Renal cortex interstitium (tissue), 11 donors: ENCODE measurements around the gene NAPB. TPM values are rescaled to one million over a fixed set of nuclear protein-coding genes. Genes with fewer than 3 reads are reported as not detected.

Experiments
- DNase-seq, 11 donors: peaks; one replicate each; pipeline ENCODE4 v3.0.0-alpha.2; 2013; ENCODE audit warnings: low read depth in 9 of 11, low spot score in 4 of 11; ENCODE audit errors: extremely low read depth in 1 of 11
- polyA plus RNA-seq, 3 donors: library from polyadenylated mRNA; unstranded; fragments of 120-200 nt; gene quantifications; one replicate each; pipeline ENCODE4 v1.2.1, GENCODE V29; 2013; ENCODE audit not compliant: insufficient read length in 3 of 3

The NAPB gene
- polyA plus RNA-seq, 3 donors: 15.3 to 25.0 (median 18.1) TPM

GRCh38 chr20:23336476-23336875, 84.8 kb downstream of the NAPB start:
- DNase-seq: no peak

DNA sequence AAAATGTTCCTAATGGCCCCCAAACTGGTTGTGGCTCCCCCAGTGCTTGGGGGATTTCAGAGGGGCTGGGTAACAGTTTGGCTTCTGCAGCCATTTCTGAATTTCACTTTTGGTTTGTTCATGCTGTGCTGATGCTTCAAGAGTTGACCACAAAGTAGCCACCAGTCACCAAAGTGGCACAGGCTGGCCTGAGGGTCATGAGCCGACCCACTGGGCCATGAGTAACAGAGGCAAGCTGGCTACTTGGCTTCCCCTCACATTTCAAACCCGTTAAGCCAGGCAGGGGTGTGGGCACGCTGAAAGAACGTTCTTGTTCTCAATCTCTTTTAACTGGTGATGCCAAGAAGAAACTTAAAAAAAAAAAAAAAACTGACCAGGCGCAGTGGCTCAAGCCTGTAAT, 85.8 kb downstream of the NAPB start:
- DNase-seq: no peak

DNA sequence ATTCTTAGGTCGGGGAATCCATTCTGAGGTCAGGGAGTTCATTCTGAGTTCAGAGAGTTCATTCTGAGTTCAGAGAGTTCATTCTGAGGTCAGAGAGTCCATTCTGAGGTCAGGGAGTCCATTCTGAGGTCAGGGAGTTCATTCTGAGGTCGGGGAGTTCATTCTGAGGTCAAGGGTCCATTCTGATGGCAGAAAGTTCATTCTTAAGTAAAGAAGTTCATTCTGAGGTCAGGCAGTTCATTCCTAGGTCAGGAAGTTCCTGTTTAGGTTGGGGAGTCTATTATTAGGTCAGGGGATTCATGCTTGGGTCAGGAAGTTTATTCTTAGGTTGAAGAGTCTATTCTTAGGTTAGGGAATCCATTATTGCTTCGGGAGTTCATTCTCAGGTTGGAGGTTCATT, 87.2 kb downstream of the NAPB start:
- no peak for DNase-seq

DNA sequence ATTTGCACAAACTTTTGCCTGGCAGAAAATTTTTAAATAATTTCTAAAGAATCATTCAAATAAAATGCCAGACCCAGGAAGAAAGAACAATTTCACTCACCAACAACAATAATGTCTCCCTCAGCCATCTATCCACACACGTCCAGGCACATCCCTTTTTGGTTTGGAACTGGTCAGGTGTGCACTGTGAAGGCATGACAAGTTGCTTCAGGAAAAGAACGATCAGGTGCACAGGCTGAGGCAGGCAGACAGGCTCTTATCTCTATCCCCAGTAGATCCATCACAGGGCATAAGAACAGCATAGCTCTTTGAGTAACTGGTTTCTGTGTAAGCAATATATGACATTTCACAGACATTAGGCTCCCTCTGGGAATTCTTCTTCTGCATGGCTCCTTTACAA, 88.8 kb downstream of the NAPB start:
- DNase-seq: no peak

- DNase-seq: no peak
These were observed 89.6 kb downstream of the NAPB start for GRCh38 chr20:23331450-23332350.

- DNase-seq: no peak
These were observed 93.5 kb downstream of the NAPB start for GRCh38 chr20:23327617-23328333.

DNA sequence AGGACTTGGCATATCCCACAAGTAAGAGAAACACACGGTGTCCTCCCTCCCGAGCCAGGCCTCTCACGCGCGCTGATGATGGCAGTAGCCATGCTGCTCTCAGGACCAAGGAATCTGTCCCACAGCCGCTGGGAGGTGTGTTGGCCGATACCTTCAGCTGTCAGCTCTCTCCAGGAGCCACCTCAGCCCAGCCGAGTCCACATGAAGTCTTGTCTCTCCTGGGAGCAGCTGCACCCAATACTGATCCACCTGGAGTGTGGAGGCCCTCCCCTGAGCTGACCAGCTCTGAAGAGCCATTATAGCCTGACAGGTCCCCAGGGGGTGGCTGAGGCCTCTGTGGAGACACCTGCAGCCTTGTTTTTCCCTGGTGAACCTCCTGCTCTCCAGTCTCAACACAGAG, 94.5 kb downstream of the NAPB start:
- no peak for DNase-seq

DNA sequence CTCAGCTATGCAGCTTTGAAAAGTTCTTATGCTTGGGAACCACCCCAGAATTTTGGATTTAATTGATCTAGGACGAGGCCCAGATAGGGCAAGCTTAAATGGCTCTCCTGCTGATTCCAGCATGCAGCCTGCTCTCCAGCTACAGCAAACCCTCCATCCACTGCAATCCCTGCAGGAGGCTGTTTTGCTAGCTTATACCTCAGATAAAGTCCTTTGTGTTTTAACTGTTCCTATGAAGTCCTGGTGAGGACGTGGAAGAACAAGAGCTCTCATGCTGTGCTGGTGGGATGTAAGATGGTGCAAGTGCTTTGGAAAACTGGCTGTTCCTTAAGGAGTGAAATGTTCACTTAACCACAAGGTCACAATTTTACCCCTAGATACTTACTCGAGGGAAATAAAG, 96.2 kb downstream of the NAPB start:
- DNase-seq: no peak

Other genes with a start within 250 kb of the NAPB start
- gene NXT1, start 70.7 kb downstream of the NAPB start, polyA plus RNA-seq: 10 to 100 TPM; 17.5 to 22.7 (median 19.1) TPM
- gene GZF1, start 59.3 kb downstream of the NAPB start, polyA plus RNA-seq: 10 to 100 TPM; 15.0 to 16.9 (median 15.5) TPM
- not detected for gene CSTL1, start 18.2 kb upstream of the NAPB start, polyA plus RNA-seq
- not detected for gene CST11, start 31.4 kb upstream of the NAPB start, polyA plus RNA-seq
- not detected for gene CST8, start 69.6 kb upstream of the NAPB start, polyA plus RNA-seq
- gene CST9L, start 147.0 kb upstream of the NAPB start, polyA plus RNA-seq: not detected
- gene CST9, start 184.4 kb upstream of the NAPB start, polyA plus RNA-seq: under 1 TPM in 1 of 3 donors, not detected in 2; 0.09 TPM
- gene CST3, start 216.5 kb upstream of the NAPB start, polyA plus RNA-seq: 100 to 1,000 TPM; 120 to 175 (median 175) TPM